ENCODE measurements around the gene FHL2.

Gene FHL2

GRCh38 chr2:105365206-105365605 is 33.6 kb downstream of the FHL2 start:
- H3K9me2 ChIP-seq (replicated peaks; ENCODE audit: low read depth, low read length): no peaks in the 10 kb centered on the region
- H3K4me1 ChIP-seq (ENCODE audit: insufficient read depth, low read length, poor library complexity, severe bottlenecking): peaks cover 33% of the 10 kb centered on the region
- H3K4me3 ChIP-seq (ENCODE audit: low read length, poor library complexity, severe bottlenecking): no peak overlapping the region
- H3K27me3 ChIP-seq (ENCODE audit: insufficient read depth, low read length, poor library complexity, severe bottlenecking): no peaks in the 10 kb centered on the region
- peaks cover 88% of the 10 kb centered on the region; the same call in 1 of the 2 replicates for H3K36me3 ChIP-seq (ENCODE audit: insufficient read depth, low read length)
- no peak overlapping the region for H3K9ac ChIP-seq (ENCODE audit: low read depth, low read length, poor library complexity, severe bottlenecking)
- H3F3A ChIP-seq (ENCODE audit: low read depth): no peaks in the 10 kb centered on the region
- TF ChIP-seq CTCF (conservative IDR thresholded peaks at IDR 0.05; ENCODE audit: low read length) (no peak), EZH2phosphoT487 (IDR thresholded peaks at IDR 0.05; ENCODE audit: borderline replicate concordance) (no peak)
- H3K9me3 ChIP-seq (ENCODE audit: insufficient read depth, low read depth, low read length): no peaks in the 10 kb centered on the region
- H3K79me2 ChIP-seq (ENCODE audit: insufficient read depth, low read length): no peaks in the 10 kb centered on the region
- H3K4me2 ChIP-seq (ENCODE audit: low read depth, low read length, poor library complexity, severe bottlenecking): no peak overlapping the region
- no peaks in the 10 kb centered on the region for H4K20me1 ChIP-seq (ENCODE audit: insufficient read depth, low read length, poor library complexity, severe bottlenecking)
- no peak overlapping the region for H2AFZ ChIP-seq (ENCODE audit: low read length)

- Histone ChIP-seq H3F3A (ENCODE audit: low read depth) (no peaks in the 10 kb centered on the region), H3K9me3 (ENCODE audit: insufficient read depth, low read depth, low read length) (no peaks in the 10 kb centered on the region), H3K4me2 (ENCODE audit: low read depth, low read length, poor library complexity, severe bottlenecking) (no peak overlapping the region), H3K9me2 (replicated peaks; ENCODE audit: low read depth, low read length) (no peaks in the 10 kb centered on the region), H3K79me2 (ENCODE audit: insufficient read depth, low read length) (no peaks in the 10 kb centered on the region), H3K4me1 (ENCODE audit: insufficient read depth, low read length, poor library complexity, severe bottlenecking) (peaks cover 33% of the 10 kb centered on the region), H3K36me3 (ENCODE audit: insufficient read depth, low read length) (peaks cover 86% of the 10 kb centered on the region; the same call in 1 of the 2 replicates), H2AFZ (ENCODE audit: low read length) (no peak overlapping the region), H3K4me3 (ENCODE audit: low read length, poor library complexity, severe bottlenecking) (no peak overlapping the region), H4K20me1 (ENCODE audit: insufficient read depth, low read length, poor library complexity, severe bottlenecking) (no peaks in the 10 kb centered on the region), H3K9ac (ENCODE audit: low read depth, low read length, poor library complexity, severe bottlenecking) (no peak overlapping the region), H3K27me3 (ENCODE audit: insufficient read depth, low read length, poor library complexity, severe bottlenecking) (no peaks in the 10 kb centered on the region)
- TF ChIP-seq EZH2phosphoT487 (IDR thresholded peaks at IDR 0.05; ENCODE audit: borderline replicate concordance) (no peak), CTCF (conservative IDR thresholded peaks at IDR 0.05; ENCODE audit: low read length) (no peak)
These were observed 34.3 kb downstream of the FHL2 start for GRCh38 chr2:105364436-105365139.

GRCh38 chr2:105362862-105363591 is 35.8 kb downstream of the FHL2 start:
- H4K20me1 ChIP-seq (ENCODE audit: insufficient read depth, low read length, poor library complexity, severe bottlenecking): no peaks in the 10 kb centered on the region
- H3F3A ChIP-seq (ENCODE audit: low read depth): no peaks in the 10 kb centered on the region
- no peaks in the 10 kb centered on the region for H3K9me3 ChIP-seq (ENCODE audit: insufficient read depth, low read depth, low read length)

More at GRCh38 chr2:105362862-105363591, 35.8 kb downstream of the FHL2 start:
- Histone ChIP-seq H3K79me2 (ENCODE audit: insufficient read depth, low read length) (no peaks in the 10 kb centered on the region), H3K4me3 (ENCODE audit: low read length, poor library complexity, severe bottlenecking) (no peak overlapping the region), H3K9me2 (replicated peaks; ENCODE audit: low read depth, low read length) (no peaks in the 10 kb centered on the region), H3K27me3 (ENCODE audit: insufficient read depth, low read length, poor library complexity, severe bottlenecking) (no peaks in the 10 kb centered on the region), H3K4me1 (ENCODE audit: insufficient read depth, low read length, poor library complexity, severe bottlenecking) (peaks cover 33% of the 10 kb centered on the region), H2AFZ (ENCODE audit: low read length) (no peak overlapping the region), H3K9ac (ENCODE audit: low read depth, low read length, poor library complexity, severe bottlenecking) (no peak overlapping the region), H3K36me3 (ENCODE audit: insufficient read depth, low read length) (peaks cover 87% of the 10 kb centered on the region; the same call in 1 of the 2 replicates), H3K4me2 (ENCODE audit: low read depth, low read length, poor library complexity, severe bottlenecking) (peak overlapping the region; percentile 13)
- TF ChIP-seq EZH2phosphoT487 (IDR thresholded peaks at IDR 0.05; ENCODE audit: borderline replicate concordance): no peak
- no peak for TF ChIP-seq CTCF (conservative IDR thresholded peaks at IDR 0.05; ENCODE audit: low read length)
